Activated naive CD8-positive, alpha-beta T cell treated with anti-CD3 and anti-CD28 coated beads, Interleukin-2, amount 50 U/mL, for 24 hours (primary cell): ENCODE results near the gene CAMK2G.
A peak's percentile ranks its signal among the peaks of the same experiment; 100 is the strongest.
"Not testable (repeated sequence)": the region's sequence is repeated elsewhere in the genome, so short reads cannot be mapped to it uniquely, and the experiment has no call there.

Experiments used
- ATAC-seq: fragments of 150-1000 bp; cut with Tn5 transposase; one replicate; pipeline ENCODE4 v1.10.0; 2021
- DNase-seq: peaks from one replicate; pipeline ENCODE4 v3.0.0; 2021
- H3K27ac Mint-ChIP-seq: one replicate; pipeline ENCODE4 v1.8.0; 2021; ENCODE audit warnings: mild to moderate bottlenecking, mixed read lengths
- H3K27me3 Mint-ChIP-seq: one replicate; pipeline ENCODE4 v1.8.0; 2021; ENCODE audit warnings: mixed read lengths
- H3K36me3 Mint-ChIP-seq: one replicate; pipeline ENCODE4 v1.8.0; 2021; ENCODE audit warnings: low read depth, mixed read lengths
- H3K4me1 Mint-ChIP-seq: one replicate; pipeline ENCODE4 v1.8.0; 2021; ENCODE audit warnings: mixed read lengths
- H3K4me3 Mint-ChIP-seq: one replicate; pipeline ENCODE4 v1.8.0; 2021; ENCODE audit warnings: mild to moderate bottlenecking, moderate library complexity, mixed read lengths
- H3K9me3 Mint-ChIP-seq: one replicate; pipeline ENCODE4 v1.8.0; 2021; ENCODE audit warnings: mixed read lengths

Gene CAMK2G

DNA sequence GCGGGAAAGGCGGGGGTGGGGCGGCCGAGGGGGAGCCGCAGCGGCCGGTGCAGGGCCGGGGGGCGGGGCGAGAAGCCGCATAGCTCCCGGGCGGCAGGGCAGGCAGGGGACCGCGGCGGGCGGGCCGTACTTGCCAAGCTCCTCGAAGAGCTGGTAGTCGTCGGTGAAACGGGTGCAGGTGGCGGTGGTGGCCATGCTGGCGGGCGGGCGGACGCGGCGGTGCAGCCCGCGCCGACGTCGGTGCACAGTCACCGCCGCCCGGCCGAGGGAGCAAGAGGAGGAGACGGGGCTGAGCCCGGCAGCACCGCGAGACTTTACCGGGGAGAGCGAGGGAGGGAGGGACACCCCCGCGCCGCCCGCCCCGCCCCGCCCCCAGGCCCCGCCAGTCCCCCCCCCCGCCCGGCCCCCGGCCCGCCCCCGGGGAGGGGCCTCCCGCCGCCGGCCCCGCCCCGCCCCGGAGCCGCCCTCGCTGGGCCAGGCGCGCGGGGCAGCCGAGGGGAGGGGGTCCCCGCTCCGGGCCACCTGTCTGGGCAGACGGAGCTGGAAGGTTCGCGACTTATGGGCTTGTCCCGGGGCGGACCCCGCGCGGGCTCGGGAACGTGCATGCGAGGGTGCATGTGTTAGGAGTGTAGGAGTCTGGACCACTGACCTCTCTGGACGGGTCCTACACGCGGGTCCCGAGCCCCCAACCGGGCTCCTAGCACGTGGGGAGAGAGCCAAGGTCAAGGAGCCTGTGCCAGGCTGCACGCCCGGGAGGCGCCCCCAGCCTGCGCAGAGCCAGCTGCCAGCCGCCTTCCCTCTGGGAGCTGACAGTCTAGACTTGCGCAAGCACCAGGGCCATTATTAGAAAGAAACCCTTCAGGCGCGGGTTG, at the start of gene CAMK2G:
TSS of gene CAMK2G (minus strand) at position 289 of the 872 bp plus-strand sequence. CDS start at position 195, 94 bp downstream.
- Mint-ChIP-seq H3K27me3 (no peaks in the 10 kb centered on the region), H3K27ac (peak within 1 kb of the TSS; percentile 73), H3K9me3 (no peaks in the 10 kb centered on the region), H3K4me1 (peaks cover 64% of the 10 kb centered on the region), H3K36me3 (peaks cover 8% of the 10 kb centered on the region), H3K4me3 (peak within 1 kb of the TSS; percentile 81)
- ATAC-seq: peak; percentile 83
- peak; percentile 83 for DNase-seq

DNA sequence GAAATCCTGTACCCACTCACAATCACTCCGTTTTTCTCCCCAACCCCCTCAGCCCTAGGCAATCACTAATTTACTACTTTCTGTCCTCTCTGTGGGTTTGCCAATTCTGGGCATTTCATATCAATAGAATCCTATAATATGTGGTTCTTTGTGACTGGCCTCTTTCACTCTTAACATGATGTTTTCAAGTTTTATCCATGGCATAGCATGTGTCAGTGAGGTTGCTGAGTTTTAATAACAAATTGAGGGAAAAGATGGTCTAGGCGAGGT, 48.4 kb upstream of the CAMK2G start:
- Mint-ChIP-seq H3K4me1 (peaks cover 22% of the 10 kb centered on the region), H3K27me3 (peaks cover 37% of the 10 kb centered on the region), H3K36me3 (peaks cover 3% of the 10 kb centered on the region), H3K4me3 (no peak overlapping the region), H3K9me3 (peaks cover 5% of the 10 kb centered on the region), H3K27ac (no peak overlapping the region)
- DNase-seq: no peak
- no peak for ATAC-seq

DNA sequence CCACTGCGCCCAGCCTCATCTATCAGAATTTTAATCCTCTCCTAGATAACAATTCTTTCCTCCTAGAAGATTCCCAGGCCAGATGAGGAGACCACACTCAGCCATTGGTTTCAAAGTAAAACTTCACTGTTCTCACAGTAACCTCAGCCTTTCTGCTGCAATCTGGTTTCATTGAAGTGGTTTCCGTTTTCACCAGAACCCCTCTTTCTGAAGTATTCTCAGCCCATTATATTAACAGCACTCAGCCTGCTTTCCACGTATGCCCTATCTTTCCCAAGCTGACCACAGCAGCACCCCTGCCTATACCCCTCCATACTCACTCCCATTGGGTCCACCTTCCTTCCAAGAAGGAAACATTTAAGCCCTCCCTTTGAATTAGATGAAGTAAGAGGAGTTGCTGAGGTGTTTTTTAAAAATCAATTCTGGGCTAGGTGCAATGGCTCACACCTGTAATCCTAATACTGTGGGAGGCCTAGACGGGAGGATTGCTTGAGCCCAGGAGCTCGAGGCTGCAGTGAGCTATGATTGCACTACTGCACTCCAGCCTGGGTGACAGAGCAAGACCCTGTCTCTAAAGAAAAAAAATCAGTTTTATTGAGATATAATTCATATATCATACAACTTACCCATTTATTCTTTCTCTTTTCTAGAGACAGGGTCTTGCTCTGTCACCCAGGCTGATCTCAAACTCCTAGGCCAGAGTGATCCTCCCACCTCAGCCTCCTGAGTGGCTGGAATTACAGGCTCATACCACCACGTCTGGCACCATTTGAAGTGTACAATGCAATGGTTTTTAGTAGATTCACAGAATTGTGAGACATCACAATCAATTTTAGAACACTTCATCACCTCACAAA, 47.9 kb upstream of the CAMK2G start:
- peak overlapping the region; percentile 57 for H3K27ac Mint-ChIP-seq
- H3K27me3 Mint-ChIP-seq: peaks cover 35% of the 10 kb centered on the region
- H3K4me3 Mint-ChIP-seq: no peak overlapping the region
- H3K9me3 Mint-ChIP-seq: peaks cover 5% of the 10 kb centered on the region
- no peak for DNase-seq
- peak; percentile 73 for ATAC-seq
- H3K36me3 Mint-ChIP-seq: peaks cover 3% of the 10 kb centered on the region
- peaks cover 22% of the 10 kb centered on the region for H3K4me1 Mint-ChIP-seq

DNA sequence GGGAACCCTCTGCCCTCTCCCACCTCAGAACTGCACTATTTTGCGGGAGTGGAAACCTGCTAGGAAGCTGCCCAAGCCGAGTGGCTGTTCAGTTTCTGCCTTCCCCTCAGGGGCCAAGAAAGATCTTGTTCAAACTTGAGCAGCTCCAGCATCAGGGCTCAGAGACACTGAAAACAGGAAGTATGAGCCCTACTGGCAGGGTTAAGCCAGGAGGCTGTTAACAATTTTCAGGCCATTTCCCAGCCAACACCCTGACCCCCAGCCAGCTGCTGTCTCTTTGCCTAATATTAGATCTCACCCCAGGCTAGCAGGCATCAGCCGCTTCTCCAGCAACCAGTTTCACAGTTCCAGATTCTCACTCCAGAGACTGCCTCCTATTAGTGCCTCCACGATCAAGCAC, 45.7 kb upstream of the CAMK2G start:
- Mint-ChIP-seq H3K27ac (no peak overlapping the region), H3K9me3 (peaks cover 5% of the 10 kb centered on the region), H3K36me3 (peaks cover 3% of the 10 kb centered on the region), H3K4me1 (peaks cover 26% of the 10 kb centered on the region), H3K27me3 (peaks cover 30% of the 10 kb centered on the region), H3K4me3 (no peak overlapping the region)
- ATAC-seq (no peak), DNase-seq (no peak)

DNA sequence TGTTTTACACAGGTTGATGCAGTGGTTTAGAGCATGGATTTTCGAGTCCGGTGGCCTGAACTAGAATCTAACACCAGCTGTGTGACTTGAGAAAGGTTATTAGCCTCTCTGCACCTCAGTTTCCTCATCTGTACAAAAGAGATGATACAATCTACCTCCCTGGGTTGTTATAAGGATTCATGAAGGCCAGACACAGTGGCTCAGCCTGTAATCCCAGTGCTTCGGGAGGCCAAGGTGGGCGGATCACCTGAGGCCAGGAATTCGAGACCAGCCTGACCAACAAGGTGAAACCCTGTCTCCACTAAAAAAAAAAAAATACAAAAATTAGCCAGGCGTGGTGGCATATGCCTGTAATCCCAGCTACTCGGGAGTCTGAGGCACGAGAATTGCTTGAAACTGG, 45.1 kb upstream of the CAMK2G start:
- not testable (repeated sequence) for H3K9me3 Mint-ChIP-seq, H3K4me3 Mint-ChIP-seq, H3K36me3 Mint-ChIP-seq, H3K27ac Mint-ChIP-seq, ATAC-seq, DNase-seq
- H3K4me1 Mint-ChIP-seq: peaks cover 26% of the 10 kb centered on the region
- H3K27me3 Mint-ChIP-seq: peaks cover 29% of the 10 kb centered on the region

DNA sequence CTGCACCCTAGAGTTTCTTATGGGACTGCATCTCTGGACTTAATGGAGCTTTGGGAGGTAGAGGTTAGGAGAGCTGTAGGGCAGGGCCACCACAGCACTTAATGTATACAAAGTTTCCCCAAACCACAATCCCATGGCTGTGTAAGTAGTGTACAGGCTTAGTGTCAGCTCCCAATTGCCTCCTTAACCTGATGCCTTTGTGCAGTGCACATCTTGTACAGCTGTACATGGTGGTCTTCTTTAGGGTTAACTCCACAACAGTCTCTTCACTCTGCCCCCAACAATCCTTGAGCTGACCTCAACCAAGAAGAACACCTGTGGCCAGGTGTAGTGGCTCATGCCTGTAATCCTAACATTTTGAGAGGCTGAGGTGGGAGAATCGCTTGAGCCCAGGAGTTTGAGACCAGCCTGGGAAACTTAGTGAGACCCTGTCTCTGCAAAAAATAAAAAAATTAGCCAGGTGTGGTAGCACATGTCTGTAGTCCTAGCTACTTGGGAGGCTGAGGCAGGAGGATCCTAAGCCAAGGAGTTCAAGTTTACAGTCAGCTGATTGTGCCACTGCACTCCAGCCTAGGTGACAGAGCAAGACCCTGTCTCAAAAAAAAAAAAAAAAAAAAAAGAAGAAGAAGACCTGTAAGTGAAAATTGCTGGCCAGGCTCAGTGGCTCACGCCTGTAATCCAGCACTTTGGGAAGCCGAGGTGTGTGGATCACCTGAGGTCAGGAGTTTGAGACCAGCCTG, 43.4 kb upstream of the CAMK2G start:
- Mint-ChIP-seq H3K27me3 (peaks cover 33% of the 10 kb centered on the region), H3K36me3 (peaks cover 3% of the 10 kb centered on the region), H3K4me3 (no peak overlapping the region), H3K9me3 (peaks cover 5% of the 10 kb centered on the region), H3K4me1 (peaks cover 23% of the 10 kb centered on the region), H3K27ac (no peak overlapping the region)
- ATAC-seq (no peak), DNase-seq (no peak)

DNA sequence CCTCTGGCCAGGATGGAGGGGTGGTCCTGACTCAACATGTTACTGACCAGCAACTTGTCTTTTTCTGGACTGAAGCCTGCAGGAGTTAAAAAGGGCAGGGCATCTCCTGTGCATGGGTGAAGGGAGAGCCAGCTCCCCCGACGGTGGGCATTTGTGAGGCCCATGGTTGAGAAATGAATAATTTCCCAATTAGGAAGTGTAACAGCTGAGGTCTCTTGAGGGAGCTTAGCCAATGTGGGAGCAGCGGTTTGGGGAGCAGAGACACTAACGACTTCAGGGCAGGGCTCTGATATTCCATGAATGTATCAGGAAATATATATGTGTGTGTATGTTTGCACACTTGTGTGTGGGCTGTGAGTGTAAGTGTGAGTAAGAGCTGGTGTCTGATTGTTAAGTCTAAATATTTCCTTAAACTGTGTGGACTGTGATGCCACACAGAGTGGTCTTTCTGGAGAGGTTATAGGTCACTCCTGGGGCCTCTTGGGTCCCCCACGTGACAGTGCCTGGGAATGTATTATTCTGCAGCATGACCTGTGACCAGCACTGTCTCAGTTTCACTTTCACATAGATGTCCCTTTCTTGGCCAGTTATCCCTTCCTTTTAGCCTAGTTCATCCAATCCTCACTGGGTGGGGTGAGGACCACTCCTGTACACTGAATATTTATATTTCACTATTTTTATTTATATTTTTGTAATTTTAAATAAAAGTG, 42.6 kb upstream of the CAMK2G start:
- H3K27me3 Mint-ChIP-seq: peaks cover 37% of the 10 kb centered on the region
- peaks cover 5% of the 10 kb centered on the region for H3K9me3 Mint-ChIP-seq
- H3K36me3 Mint-ChIP-seq: peaks cover 3% of the 10 kb centered on the region
- no peak overlapping the region for H3K27ac Mint-ChIP-seq
- no peak for DNase-seq
- H3K4me1 Mint-ChIP-seq: peaks cover 15% of the 10 kb centered on the region
- H3K4me3 Mint-ChIP-seq: no peak overlapping the region
- ATAC-seq: no peak

DNA sequence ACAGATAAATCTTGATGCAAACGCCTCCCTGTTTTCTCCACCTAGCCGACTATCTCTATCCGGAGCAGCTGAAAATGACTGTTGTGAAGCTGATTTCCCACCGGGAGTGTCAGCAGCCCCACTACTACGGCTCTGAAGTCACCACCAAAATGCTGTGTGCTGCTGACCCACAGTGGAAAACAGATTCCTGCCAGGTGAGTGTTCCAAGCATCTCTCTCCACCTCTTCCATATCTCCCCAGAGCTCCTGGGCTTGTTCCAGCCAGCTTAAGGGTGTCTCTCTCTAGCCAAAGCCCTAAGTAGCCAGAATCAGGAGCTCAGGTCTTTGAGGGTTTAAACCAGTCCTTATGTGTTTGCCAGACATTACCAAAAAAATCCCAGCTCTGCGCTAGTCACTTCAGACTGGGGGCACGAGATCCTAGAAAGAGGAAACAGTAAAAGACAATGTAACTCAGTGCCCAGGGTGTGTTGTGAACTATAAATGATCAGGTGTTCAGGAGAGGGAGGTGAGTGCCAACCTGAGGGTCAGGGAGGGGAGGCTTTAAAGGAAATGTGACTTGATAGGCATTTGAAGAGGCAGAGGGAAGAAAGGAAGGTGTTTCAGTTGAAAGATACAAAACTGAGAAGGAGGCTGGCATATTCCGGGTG, 41.0 kb upstream of the CAMK2G start:
- H3K4me3 Mint-ChIP-seq: no peak overlapping the region
- peaks cover 18% of the 10 kb centered on the region for H3K4me1 Mint-ChIP-seq
- H3K9me3 Mint-ChIP-seq: peaks cover 5% of the 10 kb centered on the region
- H3K27me3 Mint-ChIP-seq: peaks cover 49% of the 10 kb centered on the region
- no peak overlapping the region for H3K27ac Mint-ChIP-seq
- ATAC-seq (no peak), DNase-seq (no peak)
- peaks cover 3% of the 10 kb centered on the region for H3K36me3 Mint-ChIP-seq

DNA sequence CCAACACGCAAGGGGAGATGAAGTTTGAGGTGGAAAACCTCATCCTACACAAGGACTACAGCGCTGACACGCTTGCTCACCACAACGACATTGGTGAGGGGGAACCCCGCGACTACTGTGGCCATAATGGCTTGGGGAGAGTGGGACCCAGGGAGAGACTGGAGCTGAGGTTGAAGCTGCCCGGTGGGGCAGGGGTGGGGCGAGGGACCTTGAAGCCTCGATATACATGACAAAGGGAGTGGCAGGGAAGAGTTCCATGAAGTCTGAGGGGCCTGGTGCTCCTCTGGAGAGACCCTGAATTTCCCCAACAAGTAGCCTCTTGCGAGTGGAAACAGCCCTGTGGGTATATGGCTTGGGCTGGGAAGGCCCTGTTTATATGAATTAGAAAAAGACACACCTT, 39.7 kb upstream of the CAMK2G start:
- no peak overlapping the region for H3K4me3 Mint-ChIP-seq
- H3K27ac Mint-ChIP-seq: no peak overlapping the region
- H3K9me3 Mint-ChIP-seq: peaks cover 5% of the 10 kb centered on the region

DNA sequence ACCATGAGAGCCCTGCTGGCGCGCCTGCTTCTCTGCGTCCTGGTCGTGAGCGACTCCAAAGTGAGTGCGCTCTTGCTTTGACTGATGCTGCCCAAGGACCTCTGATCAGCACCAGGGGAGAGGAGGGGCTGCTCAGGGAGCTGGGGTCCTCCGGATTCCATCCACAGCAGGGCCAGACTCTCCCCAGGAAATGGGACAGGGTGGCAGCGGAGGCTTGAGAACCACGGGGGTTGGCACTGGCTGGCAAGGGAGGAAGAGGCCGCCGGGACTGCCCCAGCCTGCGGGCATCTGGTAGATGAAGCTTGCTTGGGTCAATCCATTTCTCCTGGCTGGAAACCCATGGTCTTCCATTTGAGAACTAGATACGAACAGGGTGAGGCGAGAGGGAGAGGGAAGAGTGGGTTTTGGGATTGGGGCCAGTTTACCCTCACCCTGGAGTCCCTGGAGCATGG, 37.2 kb upstream of the CAMK2G start:
- Mint-ChIP-seq H3K4me3 (peak overlapping the region; percentile 85), H3K9me3 (no peaks in the 10 kb centered on the region), H3K4me1 (peaks cover 36% of the 10 kb centered on the region), H3K27me3 (peaks cover 68% of the 10 kb centered on the region), H3K27ac (peak overlapping the region; percentile 80), H3K36me3 (no peaks in the 10 kb centered on the region)
- no peak for DNase-seq
- ATAC-seq: peak; percentile 6

More for the DNA sequence above, 39.7 kb upstream of the CAMK2G start:
- peaks cover 25% of the 10 kb centered on the region for H3K4me1 Mint-ChIP-seq
- ATAC-seq (no peak), DNase-seq (no peak)
- peaks cover 54% of the 10 kb centered on the region for H3K27me3 Mint-ChIP-seq
- peaks cover 3% of the 10 kb centered on the region for H3K36me3 Mint-ChIP-seq

DNA sequence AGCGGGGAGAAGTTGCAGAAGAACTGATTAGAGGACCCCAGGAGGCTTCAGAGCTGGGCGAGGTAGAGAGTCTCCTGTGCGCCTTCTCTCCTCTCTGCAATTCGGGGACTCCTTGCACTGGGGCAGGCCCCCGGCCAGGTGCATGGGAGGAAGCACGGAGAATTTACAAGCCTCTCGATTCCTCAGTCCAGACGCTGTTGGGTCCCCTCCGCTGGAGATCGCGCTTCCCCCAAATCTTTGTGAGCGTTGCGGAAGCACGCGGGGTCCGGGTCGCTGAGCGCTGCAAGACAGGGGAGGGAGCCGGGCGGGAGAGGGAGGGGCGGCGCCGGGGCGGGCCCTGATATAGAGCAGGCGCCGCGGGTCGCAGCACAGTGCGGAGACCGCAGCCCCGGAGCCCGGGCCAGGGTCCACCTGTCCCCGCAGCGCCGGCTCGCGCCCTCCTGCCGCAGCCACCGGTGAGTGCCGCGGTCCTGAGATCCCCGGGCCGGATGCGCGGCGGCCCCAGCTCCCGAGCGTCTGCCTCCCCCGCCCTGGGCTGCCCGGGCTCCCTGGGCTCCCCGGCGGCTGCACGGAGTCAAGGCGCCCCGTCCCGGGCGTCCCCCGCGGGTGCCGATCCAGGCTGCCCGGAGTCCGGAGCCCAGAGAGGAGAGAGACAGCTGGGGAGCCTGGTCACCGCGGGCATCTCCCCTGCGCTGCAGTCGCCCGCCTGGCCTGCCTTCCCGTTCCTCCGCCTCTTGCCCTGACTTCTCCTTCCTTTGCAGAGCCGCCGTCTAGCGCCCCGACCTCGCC, 36.6 kb upstream of the CAMK2G start, which contains the start of gene PLAU:
TSS of gene PLAU (plus strand) at position 369 of the 789 bp plus-strand sequence. CDS start 424 bp downstream, outside the sequence.
- no peaks in the 10 kb centered on the region for H3K9me3 Mint-ChIP-seq
- H3K36me3 Mint-ChIP-seq: no peaks in the 10 kb centered on the region
- DNase-seq: peak; percentile 46
- peak; percentile 38 for ATAC-seq
- peaks cover 68% of the 10 kb centered on the region for H3K27me3 Mint-ChIP-seq
- peak within 1 kb of the TSS; percentile 80 for H3K27ac Mint-ChIP-seq
- peak within 1 kb of the TSS; percentile 85 for H3K4me3 Mint-ChIP-seq
- peaks cover 36% of the 10 kb centered on the region for H3K4me1 Mint-ChIP-seq

DNA sequence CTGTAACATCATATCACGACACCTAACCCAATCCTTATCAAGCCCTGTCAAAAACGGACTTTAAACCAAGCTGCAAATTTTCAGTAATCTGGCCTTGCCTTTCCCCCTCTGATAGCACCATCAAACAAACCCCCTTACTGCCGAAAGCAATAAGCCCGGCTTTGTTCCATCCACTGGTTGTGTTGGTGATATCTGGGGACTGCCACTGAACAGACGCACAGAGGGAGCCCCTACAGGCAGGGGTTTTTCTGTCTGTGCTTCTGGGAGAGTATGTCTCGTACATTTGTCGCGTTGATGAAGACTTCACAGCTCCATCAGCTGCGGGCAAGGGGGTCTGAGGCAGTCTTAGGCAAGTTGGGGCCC, 36.0 kb upstream of the CAMK2G start:
- no peaks in the 10 kb centered on the region for H3K36me3 Mint-ChIP-seq
- peak overlapping the region; percentile 78 for H3K4me3 Mint-ChIP-seq
- peaks cover 64% of the 10 kb centered on the region for H3K27me3 Mint-ChIP-seq
- H3K4me1 Mint-ChIP-seq: peaks cover 40% of the 10 kb centered on the region
- no peak for DNase-seq
- no peaks in the 10 kb centered on the region for H3K9me3 Mint-ChIP-seq
- peak overlapping the region; percentile 67 for H3K27ac Mint-ChIP-seq
- ATAC-seq: peak; percentile 35
